Right forelimb (tissue), 1 donor: Measurements from ENCODE around the gene ZNF835.

Experiments used
- DNase-seq: peaks from one replicate; pipeline ENCODE4 v3.0.0-alpha.2; 2018

The ZNF835 gene

GRCh38 chr19:56661248-56661647, 10.3 kb downstream of the ZNF835 start:
- DNase-seq = no peak

- no peak for DNase-seq
These were observed 11.0 kb downstream of the ZNF835 start for GRCh38 chr19:56660381-56661107.

- no peak for DNase-seq
These were observed 17.4 kb downstream of the ZNF835 start for GRCh38 chr19:56654151-56654550.

GRCh38 chr19:56643460-56643955, 28.0 kb downstream of the ZNF835 start:
- no peak for DNase-seq

GRCh38 chr19:56642711-56643459, 28.7 kb downstream of the ZNF835 start, which contains the start of gene SMIM17:
Gene SMIM17, plus strand, starts transcription at chr19:56643159. Its CDS starts 2,509 bp downstream, at chr19:56645668.
- DNase-seq = no peak

- DNase-seq = no peak
These were observed 32.3 kb downstream of the ZNF835 start for GRCh38 chr19:56639217-56639616.

- DNase-seq = peak; percentile 90
These were observed 33.5 kb downstream of the ZNF835 start for GRCh38 chr19:56637976-56638555.

- DNase-seq = no peak
These were observed 38.5 kb downstream of the ZNF835 start for GRCh38 chr19:56633021-56633420.

GRCh38 chr19:56625708-56626107, 45.8 kb downstream of the ZNF835 start:
- DNase-seq = no peak

- no peak for DNase-seq
These were observed 48.6 kb downstream of the ZNF835 start for GRCh38 chr19:56623006-56623405.

GRCh38 chr19:56622374-56622773, 49.2 kb downstream of the ZNF835 start:
- no peak for DNase-seq

GRCh38 chr19:56619121-56619520, 52.4 kb downstream of the ZNF835 start:
- DNase-seq = no peak

- no peak for DNase-seq
These were observed 54.0 kb downstream of the ZNF835 start for GRCh38 chr19:56617531-56617930.

GRCh38 chr19:56613639-56614038, 57.9 kb downstream of the ZNF835 start:
- no peak for DNase-seq

GRCh38 chr19:56612737-56613136, 58.8 kb downstream of the ZNF835 start:
- DNase-seq = no peak
